HEK293 (cell line): ENCODE results near the gene HIRIP3.

Experiments
- CTCF ChIA-PET: fragments of 350-600 bp; formaldehyde crosslinking; extraction: SDS; loops from one replicate; lab custom pipeline; 2021; ENCODE audit warnings: antibody characterized with exemption; lab: Yijun Ruan, JAX
- POLR2A ChIA-PET: fragments of 300-600 bp; formaldehyde crosslinking; extraction: SDS; loops from one replicate; lab custom pipeline; 2020; ENCODE audit warnings: antibody characterized with exemption, inconsistent platforms; lab: Yijun Ruan, JAX
- H3K27ac ChIP-seq: fragments of 200-500 bp; sonication (Bioruptor generic); 2 replicates; pipeline ENCODE4 v1.5.1; 2014; ENCODE audit warnings: low read depth, low read length, control low read depth, inconsistent platforms; ENCODE audit errors: extremely low read depth
- H3K36me3 ChIP-seq, 2 experiments: fragments of 200-500 bp in 1 of 2; sonication (Bioruptor generic) in 1 of 2; 1 replicate in 1 of 2; 2 replicates in 1 of 2; pipeline ENCODE4 v1.5.1; 2014 to 2017; ENCODE audit warnings: inconsistent platforms in 2 of 2, low read length in 2 of 2; ENCODE audit not compliant: control insufficient read depth in 2 of 2, insufficient read depth in 1 of 2
- H3K4me1 ChIP-seq: fragments of 200-500 bp; sonication (Bioruptor generic); 2 replicates; pipeline ENCODE4 v1.5.1; 2014; ENCODE audit warnings: mild to moderate bottlenecking, low read length, inconsistent platforms; ENCODE audit not compliant: control insufficient read depth, insufficient read depth
- H3K4me3 ChIP-seq: 2 replicates; pipeline ENCODE4 v1.5.1; 2011; ENCODE audit warnings: low read depth, mild to moderate bottlenecking, control low read depth, low read length, moderate library complexity
- H3K9me3 ChIP-seq: fragments of 200-500 bp; sonication (Bioruptor generic); 2 replicates; pipeline ENCODE4 v1.5.1; 2014; ENCODE audit warnings: low read depth, low read length, inconsistent platforms; ENCODE audit not compliant: control insufficient read depth, insufficient read depth
- GLIS1 ChIP-seq: fragments of 450-650 bp; formaldehyde crosslinking; IDR thresholded peaks from 2 replicates; pipeline ENCODE4 v1.5.1; 2016; ENCODE audit warnings: missing biosample characterization, missing genetic modification characterization
- SP2 ChIP-seq: fragments of 450-650 bp; formaldehyde crosslinking; IDR thresholded peaks from 2 replicates; pipeline ENCODE4 v1.5.1; 2016; ENCODE audit warnings: missing biosample characterization, missing genetic modification characterization
- ZNF133 ChIP-seq: fragments of 450-650 bp; formaldehyde crosslinking; IDR thresholded peaks from 2 replicates; pipeline ENCODE4 v1.5.1; 2016; ENCODE audit warnings: missing biosample characterization, missing genetic modification characterization
- ZNF174 ChIP-seq: fragments of 450-650 bp; formaldehyde crosslinking; IDR thresholded peaks from 2 replicates; pipeline ENCODE4 v1.5.0; 2017; ENCODE audit warnings: missing biosample characterization, mild to moderate bottlenecking, missing genetic modification characterization
- ZNF211 ChIP-seq: fragments of 450-650 bp; formaldehyde crosslinking; IDR thresholded peaks from 2 replicates; pipeline ENCODE4 v1.5.1; 2016; ENCODE audit warnings: low read depth, missing biosample characterization, missing genetic modification characterization
- ZNF266 ChIP-seq: fragments of 450-650 bp; formaldehyde crosslinking; IDR thresholded peaks from 2 replicates; pipeline ENCODE4 v1.5.1; 2016; ENCODE audit warnings: missing biosample characterization, missing genetic modification characterization, low read depth
- ZNF280D ChIP-seq: fragments of 450-650 bp; formaldehyde crosslinking; IDR thresholded peaks from 2 replicates; pipeline ENCODE4 v1.5.1; 2016; ENCODE audit warnings: missing biosample characterization, missing genetic modification characterization
- ZNF311 ChIP-seq: fragments of 450-650 bp; formaldehyde crosslinking; IDR thresholded peaks from 2 replicates; pipeline ENCODE4 v1.5.1; 2017; ENCODE audit warnings: missing biosample characterization, missing genetic modification characterization, borderline replicate concordance
- ZNF335 ChIP-seq: fragments of 450-650 bp; formaldehyde crosslinking; conservative IDR thresholded peaks from 2 replicates; pipeline ENCODE4 v1.5.1; 2016; ENCODE audit warnings: missing biosample characterization, missing genetic modification characterization
- ZNF362 ChIP-seq: fragments of 450-650 bp; formaldehyde crosslinking; IDR thresholded peaks from 2 replicates; pipeline ENCODE4 v1.5.1; 2016; ENCODE audit warnings: missing biosample characterization, missing genetic modification characterization
- ZNF501 ChIP-seq: fragments of 450-650 bp; formaldehyde crosslinking; IDR thresholded peaks from 2 replicates; pipeline ENCODE4 v1.5.1; 2016; ENCODE audit warnings: missing biosample characterization, missing genetic modification characterization
- ZNF580 ChIP-seq: fragments of 450-650 bp; formaldehyde crosslinking; IDR thresholded peaks from 2 replicates; pipeline ENCODE4 v1.5.1; 2016; ENCODE audit warnings: missing biosample characterization, missing genetic modification characterization
- ZNF654 ChIP-seq: fragments of 450-650 bp; formaldehyde crosslinking; IDR thresholded peaks from 2 replicates; pipeline ENCODE4 v1.5.1; 2016; ENCODE audit warnings: low read depth, missing biosample characterization, missing genetic modification characterization
- ZSCAN23 ChIP-seq: fragments of 450-650 bp; formaldehyde crosslinking; IDR thresholded peaks from 2 replicates; pipeline ENCODE4 v1.5.1; 2016; ENCODE audit warnings: missing biosample characterization, missing genetic modification characterization
- TF ChIP-seq, protein P1 (sequence below): fragments of 450-650 bp; formaldehyde crosslinking; IDR thresholded peaks from 2 replicates; pipeline ENCODE4 v1.5.1; 2016; ENCODE audit warnings: missing biosample characterization, missing genetic modification characterization
- TF ChIP-seq, protein P2 (sequence below): IDR thresholded peaks from 2 replicates; pipeline ENCODE4 v1.6.1; 2011; ENCODE audit warnings: mild to moderate bottlenecking, low read depth, low read length, borderline replicate concordance
- TF ChIP-seq, protein P3 (sequence below): fragments of 450-650 bp; formaldehyde crosslinking; IDR thresholded peaks from 2 replicates; pipeline ENCODE4 v1.5.1; 2017; ENCODE audit warnings: missing biosample characterization, mild to moderate bottlenecking, missing genetic modification characterization, moderate library complexity
- TF ChIP-seq, protein P4 (sequence below): fragments of 450-650 bp; formaldehyde crosslinking; IDR thresholded peaks from 2 replicates; pipeline ENCODE4 v1.5.1; 2016; ENCODE audit warnings: missing biosample characterization, missing genetic modification characterization

HIRIP3 gene

DNA sequence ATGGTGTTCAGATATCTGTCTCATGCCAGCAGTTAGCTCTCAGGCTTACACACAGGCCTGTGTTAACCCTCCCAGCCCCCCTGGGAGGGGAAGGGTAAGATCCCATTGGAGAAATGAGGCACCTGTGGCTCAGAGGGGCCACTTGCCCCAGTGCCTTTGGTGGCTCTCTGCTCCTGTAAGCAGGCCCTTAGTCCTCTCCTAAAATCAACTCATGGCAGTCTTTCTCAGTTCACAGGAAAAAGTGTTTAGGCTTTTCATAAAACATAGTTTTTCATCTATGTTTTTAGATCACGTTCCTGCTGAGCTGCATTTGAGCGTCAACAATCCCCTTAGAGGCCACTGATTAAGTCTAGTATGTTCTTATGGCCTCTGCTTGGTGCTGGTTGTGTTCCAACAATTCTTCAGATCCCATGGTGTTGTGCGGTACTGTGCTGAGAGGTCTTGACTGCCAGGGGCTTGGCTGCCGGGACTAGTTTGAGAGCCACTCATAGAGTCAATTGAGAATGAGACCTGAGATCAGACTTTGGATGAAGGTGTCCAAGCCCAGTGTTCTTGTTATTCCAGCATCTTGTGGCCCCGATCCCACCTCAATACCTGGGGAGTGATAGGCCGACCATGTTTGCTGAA is 11.2 kb downstream of the HIRIP3 start:
- Histone ChIP-seq H3K4me3 (no peak overlapping the region), H3K36me3 (peaks cover 51 to 100% of the 10 kb centered on the region in 2 experiments), H3K4me1 (no peaks in the 10 kb centered on the region), H3K9me3 (no peaks in the 10 kb centered on the region), H3K27ac (no peak overlapping the region)
- TF ChIP-seq, protein P1, sequence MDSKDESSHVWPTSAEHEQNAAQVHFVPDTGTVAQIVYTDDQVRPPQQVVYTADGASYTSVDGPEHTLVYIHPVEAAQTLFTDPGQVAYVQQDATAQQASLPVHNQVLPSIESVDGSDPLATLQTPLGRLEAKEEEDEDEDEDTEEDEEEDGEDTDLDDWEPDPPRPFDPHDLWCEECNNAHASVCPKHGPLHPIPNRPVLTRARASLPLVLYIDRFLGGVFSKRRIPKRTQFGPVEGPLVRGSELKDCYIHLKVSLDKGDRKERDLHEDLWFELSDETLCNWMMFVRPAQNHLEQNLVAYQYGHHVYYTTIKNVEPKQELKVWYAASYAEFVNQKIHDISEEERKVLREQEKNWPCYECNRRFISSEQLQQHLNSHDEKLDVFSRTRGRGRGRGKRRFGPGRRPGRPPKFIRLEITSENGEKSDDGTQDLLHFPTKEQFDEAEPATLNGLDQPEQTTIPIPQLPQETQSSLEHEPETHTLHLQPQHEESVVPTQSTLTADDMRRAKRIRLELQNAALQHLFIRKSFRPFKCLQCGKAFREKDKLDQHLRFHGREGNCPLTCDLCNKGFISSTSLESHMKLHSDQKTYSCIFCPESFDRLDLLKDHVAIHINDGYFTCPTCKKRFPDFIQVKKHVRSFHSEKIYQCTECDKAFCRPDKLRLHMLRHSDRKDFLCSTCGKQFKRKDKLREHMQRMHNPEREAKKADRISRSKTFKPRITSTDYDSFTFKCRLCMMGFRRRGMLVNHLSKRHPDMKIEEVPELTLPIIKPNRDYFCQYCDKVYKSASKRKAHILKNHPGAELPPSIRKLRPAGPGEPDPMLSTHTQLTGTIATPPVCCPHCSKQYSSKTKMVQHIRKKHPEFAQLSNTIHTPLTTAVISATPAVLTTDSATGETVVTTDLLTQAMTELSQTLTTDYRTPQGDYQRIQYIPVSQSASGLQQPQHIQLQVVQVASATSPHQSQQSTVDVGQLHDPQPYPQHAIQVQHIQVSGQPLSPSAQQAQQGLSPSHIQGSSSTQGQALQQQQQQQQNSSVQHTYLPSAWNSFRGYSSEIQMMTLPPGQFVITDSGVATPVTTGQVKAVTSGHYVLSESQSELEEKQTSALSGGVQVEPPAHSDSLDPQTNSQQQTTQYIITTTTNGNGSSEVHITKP (tag by site-specific recombination): no peak
- TF ChIP-seq ZNF266: no peak
- TF ChIP-seq ZNF501 (tag by site-specific recombination): no peak
- no peak for TF ChIP-seq ZNF580
- TF ChIP-seq ZNF654 (tag by site-specific recombination): no peak
- no peak for TF ChIP-seq ZNF311 (tag by site-specific recombination)
- TF ChIP-seq ZNF362 (tag by site-specific recombination): no peak
- TF ChIP-seq, protein P2, sequence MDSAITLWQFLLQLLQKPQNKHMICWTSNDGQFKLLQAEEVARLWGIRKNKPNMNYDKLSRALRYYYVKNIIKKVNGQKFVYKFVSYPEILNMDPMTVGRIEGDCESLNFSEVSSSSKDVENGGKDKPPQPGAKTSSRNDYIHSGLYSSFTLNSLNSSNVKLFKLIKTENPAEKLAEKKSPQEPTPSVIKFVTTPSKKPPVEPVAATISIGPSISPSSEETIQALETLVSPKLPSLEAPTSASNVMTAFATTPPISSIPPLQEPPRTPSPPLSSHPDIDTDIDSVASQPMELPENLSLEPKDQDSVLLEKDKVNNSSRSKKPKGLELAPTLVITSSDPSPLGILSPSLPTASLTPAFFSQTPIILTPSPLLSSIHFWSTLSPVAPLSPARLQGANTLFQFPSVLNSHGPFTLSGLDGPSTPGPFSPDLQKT: no peak
- TF ChIP-seq ZNF133 (tag by site-specific recombination): no peak
- no peak for TF ChIP-seq GLIS1 (tag by site-specific recombination)
- no peak for TF ChIP-seq ZNF335
- TF ChIP-seq, protein P3, sequence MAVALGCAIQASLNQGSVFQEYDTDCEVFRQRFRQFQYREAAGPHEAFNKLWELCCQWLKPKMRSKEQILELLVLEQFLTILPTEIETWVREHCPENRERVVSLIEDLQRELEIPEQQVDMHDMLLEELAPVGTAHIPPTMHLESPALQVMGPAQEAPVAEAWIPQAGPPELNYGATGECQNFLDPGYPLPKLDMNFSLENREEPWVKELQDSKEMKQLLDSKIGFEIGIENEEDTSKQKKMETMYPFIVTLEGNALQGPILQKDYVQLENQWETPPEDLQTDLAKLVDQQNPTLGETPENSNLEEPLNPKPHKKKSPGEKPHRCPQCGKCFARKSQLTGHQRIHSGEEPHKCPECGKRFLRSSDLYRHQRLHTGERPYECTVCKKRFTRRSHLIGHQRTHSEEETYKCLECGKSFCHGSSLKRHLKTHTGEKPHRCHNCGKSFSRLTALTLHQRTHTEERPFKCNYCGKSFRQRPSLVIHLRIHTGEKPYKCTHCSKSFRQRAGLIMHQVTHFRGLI (tag by site-specific recombination): no peak
- no peak for TF ChIP-seq SP2 (tag by site-specific recombination)
- no peak for TF ChIP-seq ZNF211 (tag by site-specific recombination)
- TF ChIP-seq ZNF174: no peak
- TF ChIP-seq, protein P4, sequence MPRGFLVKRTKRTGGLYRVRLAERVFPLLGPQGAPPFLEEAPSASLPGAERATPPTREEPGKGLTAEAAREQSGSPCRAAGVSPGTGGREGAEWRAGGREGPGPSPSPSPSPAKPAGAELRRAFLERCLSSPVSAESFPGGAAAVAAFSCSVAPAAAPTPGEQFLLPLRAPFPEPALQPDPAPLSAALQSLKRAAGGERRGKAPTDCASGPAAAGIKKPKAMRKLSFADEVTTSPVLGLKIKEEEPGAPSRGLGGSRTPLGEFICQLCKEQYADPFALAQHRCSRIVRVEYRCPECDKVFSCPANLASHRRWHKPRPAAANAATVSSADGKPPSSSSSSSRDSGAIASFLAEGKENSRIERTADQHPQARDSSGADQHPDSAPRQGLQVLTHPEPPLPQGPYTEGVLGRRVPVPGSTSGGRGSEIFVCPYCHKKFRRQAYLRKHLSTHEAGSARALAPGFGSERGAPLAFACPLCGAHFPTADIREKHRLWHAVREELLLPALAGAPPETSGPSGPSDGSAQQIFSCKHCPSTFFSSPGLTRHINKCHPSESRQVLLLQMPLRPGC (tag by site-specific recombination): no peak
- no peak for TF ChIP-seq ZSCAN23
- no peak for TF ChIP-seq ZNF280D
- CTCF ChIA-PET: interaction anchor here (1.4 kb wide), 1 partner anchor 8 kb away, joined by 5 read pairs; no protein-coding TSS in a partner anchor
- POLR2A ChIA-PET: interaction anchor here (0.6 kb wide), 1 partner anchor 19 kb away, joined by 3 read pairs; no protein-coding TSS in a partner anchor
